Mammary epithelial cell (primary cell): Measurements from ENCODE around the gene ADK.

ENCODE experiments used
- CTCF ChIP-seq, 2 donors: IDR thresholded peaks in 1 of 2; conservative IDR thresholded peaks in 1 of 2; 2 replicates each; pipeline ENCODE4 v1.5.1; 2011 to 2012; ENCODE audit warnings: inconsistent platforms in 2 of 2, low read length in 2 of 2, mild to moderate bottlenecking in 2 of 2, control low read depth in 1 of 2, low read depth in 1 of 2; ENCODE audit not compliant: insufficient read depth in 1 of 2; ENCODE audit errors: extremely low read depth in 1 of 2
- EZH2 ChIP-seq: IDR thresholded peaks from 2 replicates; pipeline ENCODE4 v1.6.1; 2012; ENCODE audit warnings: low read length, inconsistent platforms, borderline replicate concordance

- TF ChIP-seq CTCF (conservative IDR thresholded peaks at IDR 0.05 in 1 of 2, IDR thresholded peaks at IDR 0.05 in 1 of 2; ENCODE audit: extremely low read depth in 1 of 2, insufficient read depth in 1 of 2, low read depth in 1 of 2, low read length in 2 of 2) (no peak), EZH2 (no peak)
These were observed 58.0 kb downstream of the ADK start for GRCh38 chr10:74208997-74209396.
